Effector memory CD4-positive, alpha-beta T cell (primary cell): ENCODE measurements around the gene SSTR5.

Experiments used
- DNase-seq, 3 donors: peaks; one replicate each; pipeline ENCODE4 v3.0.0-alpha.2; 2020
- H3K27ac ChIP-seq: 2 replicates; pipeline ENCODE4 v1.7.0; 2013; ENCODE audit warnings: mild to moderate bottlenecking, low read length, moderate library complexity; ENCODE audit not compliant: insufficient read depth, poor library complexity, severe bottlenecking
- H3K27me3 ChIP-seq: replicated peaks from 2 replicates; pipeline ENCODE4 v1.7.0; 2013; ENCODE audit warnings: mild to moderate bottlenecking, low read length; ENCODE audit not compliant: insufficient read depth, control insufficient read depth, poor library complexity, severe bottlenecking
- H3K36me3 ChIP-seq: 2 replicates; pipeline ENCODE4 v1.7.0; 2013; ENCODE audit warnings: mild to moderate bottlenecking, low read length, moderate library complexity; ENCODE audit not compliant: control insufficient read depth, insufficient read depth
- H3K4me1 ChIP-seq: 2 replicates; pipeline ENCODE4 v1.7.0; 2013; ENCODE audit warnings: low read length, mild to moderate bottlenecking; ENCODE audit not compliant: control insufficient read depth, insufficient read depth, poor library complexity, severe bottlenecking
- H3K4me3 ChIP-seq: 2 replicates; pipeline ENCODE4 v1.7.0; 2013; ENCODE audit warnings: low read length, low read depth, mild to moderate bottlenecking; ENCODE audit not compliant: insufficient read depth, poor library complexity, severe bottlenecking
- H3K9me3 ChIP-seq: 2 replicates; pipeline ENCODE4 v1.7.0; 2013; ENCODE audit warnings: mild to moderate bottlenecking, low read length, moderate library complexity; ENCODE audit not compliant: control insufficient read depth

The SSTR5 gene

GRCh38 chr16:1129106-1129960 is 56.8 kb downstream of the SSTR5 start:
- no peak overlapping the region for H3K27ac ChIP-seq
- H3K4me3 ChIP-seq: no peak overlapping the region
- H3K27me3 ChIP-seq: no peaks in the 10 kb centered on the region
- DNase-seq: no peak
- no peaks in the 10 kb centered on the region for H3K4me1 ChIP-seq
- H3K36me3 ChIP-seq: no peaks in the 10 kb centered on the region
- H3K9me3 ChIP-seq: no peaks in the 10 kb centered on the region

- Histone ChIP-seq H3K27me3 (no peaks in the 10 kb centered on the region), H3K4me1 (no peaks in the 10 kb centered on the region), H3K36me3 (no peaks in the 10 kb centered on the region), H3K27ac (no peak overlapping the region), H3K9me3 (no peaks in the 10 kb centered on the region), H3K4me3 (no peak overlapping the region)
- no peak for DNase-seq
Observed at GRCh38 chr16:1130382-1130781, 57.8 kb downstream of the SSTR5 start.
